NCI-H2196 (cell line): ENCODE measurements around the gene PPARD.
"Not testable (repeated sequence)": the region's sequence is repeated elsewhere in the genome, so short reads cannot be mapped to it uniquely, and the experiment has no call there.

Experiments used
- DNase-seq: peaks from one replicate; lab custom pipeline; 2025; ENCODE audit not compliant: unreplicated experiment; lab: John Stamatoyannopoulos, UW

PPARD gene

DNA sequence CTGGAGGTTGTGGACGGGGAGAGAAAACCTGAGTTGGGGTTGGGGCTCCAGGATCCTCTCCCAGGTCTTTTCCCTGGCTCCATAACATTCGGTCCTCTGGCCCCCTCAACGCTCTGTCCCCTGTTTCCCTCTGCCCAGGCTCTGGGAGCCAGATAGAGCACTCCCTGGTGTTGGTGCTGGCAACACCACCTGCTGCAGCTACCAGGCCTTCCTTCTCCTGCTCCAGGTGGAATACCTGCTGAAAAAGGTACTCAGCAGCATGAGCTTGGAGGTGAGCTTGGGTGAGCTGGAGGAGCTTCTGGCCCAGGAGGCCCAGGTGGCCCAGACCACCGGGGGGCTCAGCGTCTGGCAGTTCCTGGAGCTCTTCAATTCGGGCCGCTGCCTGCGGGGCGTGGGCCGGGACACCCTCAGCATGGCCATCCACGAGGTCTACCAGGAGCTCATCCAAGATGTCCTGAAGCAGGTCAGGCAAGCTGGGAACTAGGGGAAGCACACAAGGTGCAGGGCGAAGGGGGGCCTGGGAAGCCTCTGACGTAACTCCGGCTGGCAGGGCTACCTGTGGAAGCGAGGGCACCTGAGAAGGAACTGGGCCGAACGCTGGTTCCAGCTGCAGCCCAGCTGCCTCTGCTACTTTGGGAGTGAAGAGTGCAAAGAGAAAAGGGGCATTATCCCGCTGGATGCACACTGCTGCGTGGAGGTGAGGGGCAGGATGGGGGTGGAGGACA is 30.1 kb upstream of the PPARD start:
- no peak for DNase-seq

DNA sequence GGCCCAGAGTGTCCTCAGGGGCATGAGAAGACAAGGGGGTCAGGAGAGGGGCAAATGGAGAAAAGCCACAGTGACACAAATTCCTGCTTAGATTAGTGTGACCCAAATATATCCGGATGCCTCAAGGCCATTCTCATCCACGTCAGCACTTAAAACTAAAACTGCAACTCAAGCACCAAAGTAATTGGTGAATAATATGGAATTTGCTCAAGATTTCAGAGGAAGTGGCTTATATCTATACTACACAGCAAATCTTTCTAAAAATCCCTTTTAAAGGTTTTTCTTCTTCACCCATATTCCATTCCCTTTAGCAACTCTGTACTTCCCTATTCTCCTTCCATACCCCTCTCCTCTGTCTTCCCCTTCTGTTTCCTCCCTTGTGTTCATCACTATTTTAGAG is 29.6 kb upstream of the PPARD start:
- no peak for DNase-seq

DNA sequence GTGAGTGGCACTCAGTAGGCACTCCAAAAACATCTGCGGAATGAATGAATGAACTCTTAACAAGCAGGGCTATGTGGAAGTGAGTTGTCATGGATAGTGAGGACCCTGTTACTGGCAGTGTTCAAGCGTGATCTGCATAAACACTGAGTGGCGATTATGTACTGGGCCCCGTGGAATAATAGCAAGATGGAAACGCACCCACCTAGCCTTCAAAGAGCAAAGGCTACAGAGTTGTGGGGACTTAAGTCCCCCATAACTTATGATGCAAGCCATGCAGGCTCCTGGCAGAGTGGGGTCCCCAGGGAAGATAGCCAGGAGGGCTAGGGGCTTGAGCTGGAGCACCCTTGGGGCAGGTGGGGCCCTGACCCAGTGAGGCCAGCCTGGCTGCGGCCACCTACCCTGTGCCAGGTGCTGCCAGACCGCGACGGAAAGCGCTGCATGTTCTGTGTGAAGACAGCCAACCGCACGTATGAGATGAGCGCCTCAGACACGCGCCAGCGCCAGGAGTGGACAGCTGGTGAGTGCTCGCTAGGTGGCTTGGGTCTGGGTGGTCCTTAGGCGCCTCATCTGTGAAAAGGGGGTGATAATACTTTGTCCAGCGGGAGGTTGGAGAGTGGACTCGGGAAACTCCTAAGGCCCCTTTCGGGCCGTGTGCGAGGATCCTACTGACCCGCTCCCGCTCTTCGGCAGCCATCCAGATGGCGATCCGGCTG is 24.7 kb upstream of the PPARD start:
- peak; percentile 43 for DNase-seq

DNA sequence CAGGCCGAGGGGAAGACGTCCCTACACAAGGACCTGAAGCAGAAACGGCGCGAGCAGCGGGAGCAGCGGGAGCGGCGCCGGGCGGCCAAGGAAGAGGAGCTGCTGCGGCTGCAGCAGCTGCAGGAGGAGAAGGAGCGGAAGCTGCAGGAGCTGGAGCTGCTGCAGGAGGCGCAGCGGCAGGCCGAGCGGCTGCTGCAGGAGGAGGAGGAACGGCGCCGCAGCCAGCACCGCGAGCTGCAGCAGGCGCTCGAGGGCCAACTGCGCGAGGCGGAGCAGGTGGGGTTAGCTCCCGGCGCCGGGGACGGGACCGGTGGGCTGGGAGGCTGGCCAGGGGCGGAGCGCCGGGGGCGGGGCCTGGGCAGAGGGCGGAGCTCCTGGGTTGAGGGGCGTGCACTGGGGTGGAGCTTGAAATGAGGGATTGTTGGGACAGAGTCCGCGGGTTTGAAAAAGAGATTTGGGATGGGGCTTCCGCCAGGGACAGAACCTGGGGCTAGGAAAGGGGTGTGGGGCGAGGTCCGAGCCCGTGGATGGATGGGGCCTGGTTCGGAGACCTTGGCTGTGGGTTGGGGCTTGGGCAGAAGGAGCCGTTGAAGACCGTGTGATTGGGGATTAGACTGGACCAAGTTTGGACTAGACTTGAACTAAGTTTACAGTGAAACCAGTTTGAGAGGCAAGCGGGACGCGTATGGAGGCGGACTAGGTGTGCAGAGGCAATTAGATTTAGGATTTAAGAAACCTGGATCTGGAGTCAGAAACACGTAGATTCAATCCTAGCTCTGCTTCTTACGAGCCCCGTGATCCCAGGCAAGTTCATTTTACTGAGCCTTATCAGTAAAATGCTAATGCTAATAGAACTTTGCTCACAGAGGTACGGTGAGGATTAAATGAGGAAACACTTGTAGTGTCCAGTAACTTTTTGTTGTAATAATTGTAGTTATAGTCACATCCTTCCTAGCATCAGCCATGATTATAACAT is 23.9 kb upstream of the PPARD start:
- DNase-seq = peak; percentile 85

DNA sequence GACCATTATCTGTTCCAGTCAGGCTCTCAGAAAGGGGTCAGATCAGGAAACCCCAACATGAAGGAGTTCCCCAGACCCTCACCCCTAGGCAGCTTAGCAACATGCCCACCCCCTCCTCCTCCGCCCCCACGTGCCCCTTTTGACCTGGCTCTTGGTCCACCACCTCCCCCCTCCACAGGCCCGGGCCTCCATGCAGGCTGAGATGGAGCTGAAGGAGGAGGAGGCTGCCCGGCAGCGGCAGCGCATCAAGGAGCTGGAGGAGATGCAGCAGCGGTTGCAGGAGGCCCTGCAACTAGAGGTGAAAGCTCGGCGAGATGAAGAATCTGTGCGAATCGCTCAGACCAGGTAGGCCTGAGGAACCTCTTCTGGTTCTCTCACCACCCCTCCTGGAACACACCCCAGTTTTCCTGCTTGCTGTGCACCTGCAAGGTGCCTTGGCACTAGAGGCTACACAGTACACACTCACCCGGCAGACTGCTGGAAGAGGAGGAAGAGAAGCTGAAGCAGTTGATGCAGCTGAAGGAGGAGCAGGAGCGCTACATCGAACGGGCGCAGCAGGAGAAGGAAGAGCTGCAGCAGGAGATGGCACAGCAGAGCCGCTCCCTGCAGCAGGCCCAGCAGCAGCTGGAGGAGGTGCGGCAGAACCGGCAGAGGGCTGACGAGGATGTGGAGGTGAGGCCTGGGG is 22.9 kb upstream of the PPARD start:
- DNase-seq = no peak

DNA sequence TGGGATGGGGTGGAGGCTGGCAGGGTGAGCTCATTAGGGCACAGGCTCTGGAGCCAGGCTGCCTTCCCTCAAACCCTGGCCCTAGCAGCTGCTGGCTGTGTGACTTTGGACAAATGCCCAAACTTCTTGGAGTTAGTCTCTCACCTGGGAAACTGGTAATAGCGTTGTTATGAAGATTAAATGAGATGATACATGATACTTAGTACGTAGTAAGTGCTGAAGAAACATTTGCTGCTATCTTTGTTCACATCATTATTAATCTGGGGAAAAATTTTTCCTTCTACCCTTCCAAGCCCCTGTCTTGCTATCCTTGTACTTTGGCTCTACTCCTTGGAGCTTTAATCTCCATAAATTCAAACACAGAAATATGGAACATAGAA is 22.3 kb upstream of the PPARD start:
- no peak for DNase-seq

DNA sequence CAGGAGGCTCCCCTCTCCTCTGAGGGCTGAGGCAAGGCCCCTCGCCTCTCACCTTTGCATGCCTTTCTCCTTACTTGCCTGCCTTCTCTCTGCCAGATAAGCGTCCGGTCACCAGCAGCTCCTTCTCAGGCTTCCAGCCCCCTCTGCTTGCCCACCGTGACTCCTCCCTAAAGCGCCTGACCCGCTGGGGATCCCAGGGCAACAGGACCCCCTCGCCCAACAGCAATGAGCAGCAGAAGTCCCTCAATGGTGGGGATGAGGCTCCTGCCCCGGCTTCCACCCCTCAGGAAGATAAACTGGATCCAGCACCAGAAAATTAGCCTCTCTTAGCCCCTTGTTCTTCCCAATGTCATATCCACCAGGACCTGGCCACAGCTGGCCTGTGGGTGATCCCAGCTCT is 21.3 kb upstream of the PPARD start:
- DNase-seq = no peak

DNA sequence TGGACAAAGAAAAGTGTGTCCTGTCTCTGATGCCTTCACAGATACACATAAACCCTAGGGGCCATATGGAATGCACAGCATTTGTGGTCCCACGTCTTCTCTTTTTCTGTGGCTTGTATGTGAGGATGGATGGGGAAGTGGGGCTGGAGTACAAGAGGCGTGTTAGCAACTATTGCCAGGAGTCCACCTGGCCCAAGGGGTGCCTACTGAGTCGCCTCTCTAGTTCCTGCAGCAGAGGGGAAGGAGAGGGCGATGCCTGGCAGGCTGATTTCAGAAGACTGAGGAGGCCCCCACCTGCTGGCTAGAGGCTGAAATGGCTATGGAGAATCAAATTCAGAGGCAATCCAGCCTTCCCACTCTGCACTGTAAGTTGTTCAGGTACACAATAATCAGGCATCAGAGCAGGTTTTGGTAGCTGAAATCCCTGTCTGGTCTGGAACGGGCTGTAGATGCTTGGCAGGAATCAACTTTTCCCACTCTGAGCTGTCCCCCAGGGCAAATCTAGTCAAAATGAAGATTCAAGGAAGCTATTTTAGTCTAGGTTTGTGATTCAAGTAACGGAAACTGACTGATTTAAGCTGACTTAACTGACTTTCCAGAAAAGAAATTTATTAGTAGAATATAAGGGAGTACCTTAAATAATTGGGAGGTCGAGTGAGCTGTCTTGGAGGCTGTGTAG is 14.9 kb upstream of the PPARD start:
- peak; percentile 42 for DNase-seq

DNA sequence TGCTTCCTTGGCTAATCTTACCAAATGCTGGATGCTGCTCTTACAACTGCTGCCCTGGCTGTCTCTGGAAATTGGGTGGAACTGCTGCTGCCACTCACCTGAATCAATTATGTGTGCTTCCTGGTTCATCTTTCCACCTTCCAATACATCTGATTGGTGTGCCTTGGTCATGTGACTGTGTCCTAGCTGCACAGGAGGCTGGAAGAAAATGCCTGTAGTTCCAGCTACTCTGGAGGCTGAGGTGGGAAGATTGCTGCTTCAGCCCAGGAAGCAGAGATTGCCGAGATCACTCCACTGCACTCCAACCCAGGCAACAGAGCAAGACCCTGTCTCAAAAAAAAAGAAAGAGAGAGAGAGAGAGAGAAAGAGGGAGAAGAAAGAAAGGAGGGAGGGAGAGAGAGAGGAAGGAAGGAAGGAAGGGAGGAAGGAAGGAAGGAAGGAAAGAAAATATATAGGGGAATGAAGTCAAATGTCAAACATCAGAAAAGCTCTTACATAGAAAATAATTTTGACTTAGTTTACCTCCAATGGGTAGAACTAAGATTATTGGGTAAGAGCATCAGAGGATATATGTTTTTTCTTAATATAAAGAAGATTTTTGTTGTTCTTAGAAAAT is 14.1 kb upstream of the PPARD start:
- DNase-seq = no peak

DNA sequence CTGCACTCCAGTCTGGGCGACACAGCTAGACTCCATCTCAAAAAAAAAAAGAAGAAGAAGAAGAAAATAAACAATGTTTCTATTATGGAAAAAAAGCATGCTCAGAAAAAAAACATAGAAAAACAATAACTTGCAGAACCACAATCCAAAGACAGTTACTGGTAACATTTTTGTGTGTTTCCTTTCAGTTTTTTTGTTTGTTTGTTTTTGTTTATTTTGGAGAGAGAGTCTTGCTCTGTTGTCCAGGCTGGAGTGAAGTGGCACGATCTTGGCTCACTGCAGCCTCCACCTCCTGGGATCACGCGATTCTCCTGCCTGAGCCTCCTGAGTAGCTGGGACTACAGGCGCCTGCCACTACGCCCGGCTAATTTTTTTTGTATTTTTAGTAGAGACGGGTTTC is 13.4 kb upstream of the PPARD start:
- not testable (repeated sequence) for DNase-seq

DNA sequence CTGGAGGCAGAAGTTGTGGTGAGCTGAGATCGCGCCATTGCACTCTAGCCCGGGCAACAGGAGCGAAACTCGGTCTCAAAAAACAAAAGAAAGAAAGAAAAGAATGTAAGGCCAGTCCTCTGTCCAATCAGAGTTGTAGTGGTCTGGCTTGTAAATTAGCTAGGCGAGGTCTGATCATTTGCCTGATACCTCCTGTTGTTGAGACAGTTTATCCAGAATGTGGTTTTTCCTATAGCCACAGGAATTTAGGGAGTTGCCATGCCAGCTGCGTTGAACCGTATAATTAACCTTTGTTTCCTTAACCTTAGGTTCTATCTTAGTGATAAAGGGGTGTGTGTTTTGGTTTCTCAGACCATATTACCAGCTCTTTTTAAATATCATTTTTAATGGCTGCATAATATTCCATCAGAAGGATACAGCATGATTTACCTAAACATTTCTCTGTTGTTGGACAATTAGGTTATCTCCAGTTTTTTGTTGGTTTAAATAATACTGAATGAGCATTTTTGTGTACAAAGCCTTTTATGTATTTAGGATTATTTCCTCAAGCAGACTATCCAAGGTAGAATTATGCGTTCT is 11.7 kb upstream of the PPARD start:
- no peak for DNase-seq

DNA sequence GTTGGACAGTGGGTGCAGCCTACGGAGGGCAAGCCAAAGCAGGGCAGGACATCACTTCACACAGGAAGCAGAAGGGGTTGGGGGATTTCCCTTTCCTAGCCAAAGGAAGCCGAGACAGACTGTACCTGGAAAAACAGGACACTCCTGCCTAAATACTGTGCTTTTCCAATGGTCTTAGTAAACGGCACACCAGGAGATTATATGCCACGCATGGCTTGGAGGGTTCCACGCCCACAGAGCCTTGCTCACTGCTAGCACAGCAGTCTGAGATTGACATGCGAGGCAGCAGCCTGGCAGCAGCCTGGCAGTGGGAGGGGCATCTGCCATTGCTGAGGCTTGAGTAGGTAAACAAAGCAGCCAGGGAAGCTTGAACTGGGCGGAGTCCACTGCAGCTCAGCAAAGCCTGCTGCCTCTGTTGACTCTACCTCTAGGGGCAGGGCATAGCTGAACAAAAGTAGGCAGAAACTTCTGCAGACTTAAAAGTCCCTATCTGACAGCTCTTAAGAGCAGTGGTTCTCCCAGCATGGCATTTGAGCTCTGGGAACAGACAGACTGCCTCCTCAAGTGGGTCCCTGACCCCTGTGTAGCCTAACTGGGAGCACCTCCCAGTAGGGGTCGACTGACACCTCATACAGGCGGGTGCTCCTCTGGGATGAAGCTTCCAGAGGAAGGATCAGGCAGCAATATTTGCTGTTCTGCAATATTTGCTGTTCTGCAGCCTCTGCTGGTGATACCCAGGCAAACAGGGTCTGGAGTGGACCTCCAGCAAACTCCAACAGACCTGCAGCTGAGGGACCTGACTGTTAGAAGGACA is 10.1 kb upstream of the PPARD start:
- DNase-seq = peak; percentile 43

DNA sequence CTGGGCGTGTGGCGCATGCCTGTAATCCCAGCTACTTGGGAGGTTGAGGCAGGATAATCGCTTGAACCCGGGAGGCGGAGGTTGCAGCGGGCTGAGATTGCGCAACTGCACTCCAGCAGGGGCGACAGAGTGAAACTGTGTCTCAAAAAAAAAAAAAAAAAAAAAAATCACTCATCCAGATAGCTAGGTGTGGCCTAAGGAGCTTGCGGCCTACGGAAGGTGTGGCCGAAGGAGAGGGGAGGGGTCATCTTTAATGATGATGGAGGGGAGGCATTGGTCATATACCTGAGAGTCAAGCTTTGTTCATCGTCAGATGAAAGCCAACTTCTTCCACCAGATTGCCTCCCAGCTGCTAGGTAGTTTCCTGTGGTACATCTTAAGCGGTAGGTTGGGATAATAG is 801 bp upstream of the PPARD start:
- no peak for DNase-seq

DNA sequence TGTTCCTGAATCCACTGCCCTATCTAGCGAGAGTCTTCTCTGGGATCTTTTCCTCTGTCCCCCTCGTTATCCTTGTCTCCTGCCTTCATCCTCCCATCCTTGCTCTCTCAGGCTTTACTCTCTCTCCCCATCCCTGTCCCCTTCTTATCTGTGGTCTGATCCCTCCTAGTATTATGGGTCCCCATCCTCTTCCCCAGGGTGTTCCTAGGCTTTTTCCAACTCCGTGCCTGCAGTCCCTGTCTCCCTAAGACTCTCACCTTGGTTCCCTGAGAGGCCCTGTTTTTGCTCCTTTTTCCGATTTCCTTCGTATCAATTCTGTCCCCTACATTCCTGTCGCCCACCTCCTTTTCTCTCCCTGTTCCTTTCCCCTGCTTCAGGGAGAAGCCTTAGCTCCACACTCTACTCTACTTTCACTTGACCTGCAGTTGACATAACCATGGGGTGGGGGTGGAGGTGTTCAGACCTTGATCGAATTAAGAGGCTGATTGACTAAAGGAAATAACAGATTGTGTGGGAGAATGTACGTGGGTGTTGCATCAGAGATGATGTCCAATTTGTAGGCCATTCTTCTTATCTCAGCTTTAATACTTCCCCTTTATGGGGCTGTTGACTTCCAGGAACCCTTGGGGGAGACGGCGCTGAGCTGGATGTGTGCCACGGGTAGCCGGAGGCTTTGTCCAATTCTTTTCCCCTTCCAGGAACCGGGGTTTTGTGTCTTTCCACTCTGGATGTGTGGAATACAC is 905 bp downstream of the PPARD start:
- no peak for DNase-seq

DNA sequence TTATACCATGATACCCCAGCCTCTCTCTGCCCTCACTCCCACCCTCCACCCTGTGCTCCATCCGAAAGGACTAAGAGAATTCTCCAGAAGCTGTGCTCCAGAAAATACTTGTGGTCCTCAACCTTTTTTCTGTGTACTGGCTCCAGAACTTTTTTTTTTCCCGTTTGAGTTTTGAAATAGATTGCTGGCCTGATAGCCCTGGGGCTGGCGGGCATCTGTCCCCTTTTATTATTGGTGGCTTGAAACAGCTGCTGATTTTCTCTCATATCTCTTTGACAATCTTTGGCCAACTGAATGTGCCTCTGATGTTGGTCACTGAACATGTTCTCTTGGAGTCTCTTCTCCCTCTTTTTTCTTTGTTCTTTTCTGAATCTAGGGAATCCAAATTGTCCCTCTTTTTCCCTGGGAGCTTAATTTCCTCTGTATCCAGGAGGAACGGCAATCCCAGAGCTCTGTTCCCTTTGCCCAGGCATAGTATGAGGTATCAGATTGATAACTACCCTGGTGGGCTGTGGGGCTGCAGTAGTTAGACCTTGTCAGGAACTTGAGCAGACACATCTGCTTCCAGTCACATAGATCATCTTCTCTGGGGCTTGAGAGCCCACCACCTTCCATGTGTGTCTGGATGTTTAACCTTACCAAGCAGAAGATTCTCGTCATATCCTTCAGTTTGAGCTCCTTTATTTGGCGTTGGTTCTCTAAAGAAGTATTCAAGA is 1.6 kb downstream of the PPARD start:
- DNase-seq = no peak

DNA sequence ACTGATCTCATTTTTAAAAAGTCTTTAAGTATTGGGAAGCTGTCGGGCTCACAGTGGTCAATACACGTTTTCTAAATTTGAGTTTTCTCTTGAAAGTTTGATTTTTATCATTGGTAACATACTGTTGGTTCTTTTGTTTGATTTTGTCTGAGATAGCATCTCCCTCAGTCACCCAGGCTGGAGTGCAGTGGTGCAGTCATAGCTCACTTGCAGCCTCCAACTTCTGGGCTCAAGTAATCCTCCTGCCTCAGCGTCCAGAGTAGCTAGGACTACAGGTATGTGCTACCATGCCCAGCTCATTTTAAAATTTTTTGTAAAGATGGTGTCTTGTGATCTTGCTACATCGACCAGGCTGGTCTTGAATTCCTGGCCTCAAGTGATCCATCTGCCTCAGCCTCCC is 9.1 kb downstream of the PPARD start:
- DNase-seq = no peak

DNA sequence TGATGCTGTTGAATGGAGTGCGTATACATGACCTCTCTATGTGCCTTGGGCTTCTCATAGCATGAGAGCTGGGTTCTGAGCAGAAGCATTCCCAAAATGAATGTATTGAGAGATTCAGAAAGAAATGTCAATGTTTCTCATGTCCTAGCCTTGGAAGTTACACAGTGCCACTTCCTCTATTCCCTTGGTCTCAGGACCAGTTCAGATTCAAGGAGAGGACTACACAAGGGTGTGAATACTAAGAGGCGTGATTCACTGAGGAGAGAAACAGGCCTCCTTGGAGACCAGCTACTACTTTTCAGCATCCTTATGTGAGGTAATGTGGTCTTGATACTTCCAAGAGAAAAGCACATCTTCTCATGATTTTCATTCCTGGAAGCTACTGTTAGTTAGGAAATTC is 10.4 kb downstream of the PPARD start:
- DNase-seq = no peak
